HG03159 (cell line): Measurements from ENCODE around the gene GATA1.
"Not testable (repeated sequence)": the region's sequence is repeated elsewhere in the genome, so short reads cannot be mapped to it uniquely, and the experiment has no call there.

Experiments
- ATAC-seq: cut with Tn5 transposase; IDR thresholded peaks from one replicate; pipeline ENCODE4 v1.9.1; 2021; ENCODE audit warnings: mild to moderate bottlenecking, moderate library complexity; ENCODE audit not compliant: unreplicated experiment

GATA1 gene

DNA sequence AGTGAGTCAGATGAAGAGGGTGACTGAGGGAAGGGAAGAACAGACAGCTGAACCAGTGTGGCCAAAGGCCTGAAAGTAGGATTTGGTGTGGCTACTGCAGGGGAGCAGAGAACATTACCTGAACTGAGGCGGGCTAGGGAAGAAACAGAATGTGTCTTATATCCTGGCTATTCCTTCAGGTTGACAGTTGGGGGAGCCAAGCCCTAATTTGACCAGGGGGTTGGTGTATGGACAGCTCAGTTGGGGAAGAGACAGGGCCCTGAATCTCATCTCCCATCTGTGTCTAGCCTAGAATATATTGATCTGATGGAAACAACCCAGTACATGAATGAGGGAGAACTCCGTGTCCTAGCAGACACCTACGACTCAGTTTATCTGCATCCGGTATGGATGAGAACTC is 19.7 kb downstream of the GATA1 start:
- ATAC-seq: no peak

DNA sequence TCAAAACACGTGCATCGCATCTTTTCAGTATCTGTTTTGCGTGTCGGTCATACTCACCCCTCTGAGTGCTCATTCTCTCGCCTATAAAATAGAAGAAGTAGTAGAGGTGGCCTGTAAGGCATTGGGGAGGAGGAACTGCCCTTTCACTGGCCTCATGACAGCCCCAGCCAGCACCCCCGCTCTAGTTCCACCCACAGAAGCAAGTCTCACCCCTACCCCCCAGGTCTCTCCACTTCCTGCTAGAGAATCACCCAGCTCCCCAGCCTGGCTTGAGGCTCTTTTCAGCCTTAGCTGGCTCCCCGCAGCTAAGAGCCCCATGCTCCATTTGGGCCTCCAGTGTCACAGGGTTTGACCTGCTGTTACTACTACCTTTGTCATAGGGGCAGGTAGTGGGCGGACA is 27.3 kb downstream of the GATA1 start:
- ATAC-seq: no peak

DNA sequence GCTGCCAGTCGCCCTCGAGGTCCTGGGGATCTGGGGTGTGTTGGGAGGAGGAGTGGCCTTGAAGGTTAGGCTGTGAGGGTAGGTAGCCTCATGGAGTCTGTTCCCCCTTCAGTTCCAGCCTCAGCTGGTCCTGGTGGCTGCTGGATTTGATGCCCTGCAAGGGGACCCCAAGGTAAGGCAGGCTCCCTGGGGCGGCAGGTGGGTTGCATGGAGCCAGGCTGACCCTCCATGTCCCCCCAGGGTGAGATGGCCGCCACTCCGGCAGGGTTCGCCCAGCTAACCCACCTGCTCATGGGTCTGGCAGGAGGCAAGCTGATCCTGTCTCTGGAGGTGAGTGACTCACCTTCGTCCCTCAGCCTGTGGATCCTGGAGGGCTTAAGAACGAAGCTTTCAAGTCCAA is 28.3 kb downstream of the GATA1 start:
- no peak for ATAC-seq

DNA sequence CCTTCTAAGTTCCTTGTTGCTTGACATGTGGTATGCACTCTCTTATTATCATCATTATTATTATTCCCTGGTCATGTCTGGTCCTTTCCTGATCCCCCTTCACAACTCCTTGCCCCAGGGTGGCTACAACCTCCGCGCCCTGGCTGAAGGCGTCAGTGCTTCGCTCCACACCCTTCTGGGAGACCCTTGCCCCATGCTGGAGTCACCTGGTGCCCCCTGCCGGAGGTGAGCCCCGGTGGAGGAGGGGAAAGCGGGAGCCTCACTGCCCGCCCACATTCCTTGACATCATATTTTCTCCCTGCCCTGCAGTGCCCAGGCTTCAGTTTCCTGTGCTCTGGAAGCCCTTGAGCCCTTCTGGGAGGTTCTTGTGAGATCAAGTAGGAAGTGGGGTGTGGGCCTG is 28.9 kb downstream of the GATA1 start:
- ATAC-seq: no peak

DNA sequence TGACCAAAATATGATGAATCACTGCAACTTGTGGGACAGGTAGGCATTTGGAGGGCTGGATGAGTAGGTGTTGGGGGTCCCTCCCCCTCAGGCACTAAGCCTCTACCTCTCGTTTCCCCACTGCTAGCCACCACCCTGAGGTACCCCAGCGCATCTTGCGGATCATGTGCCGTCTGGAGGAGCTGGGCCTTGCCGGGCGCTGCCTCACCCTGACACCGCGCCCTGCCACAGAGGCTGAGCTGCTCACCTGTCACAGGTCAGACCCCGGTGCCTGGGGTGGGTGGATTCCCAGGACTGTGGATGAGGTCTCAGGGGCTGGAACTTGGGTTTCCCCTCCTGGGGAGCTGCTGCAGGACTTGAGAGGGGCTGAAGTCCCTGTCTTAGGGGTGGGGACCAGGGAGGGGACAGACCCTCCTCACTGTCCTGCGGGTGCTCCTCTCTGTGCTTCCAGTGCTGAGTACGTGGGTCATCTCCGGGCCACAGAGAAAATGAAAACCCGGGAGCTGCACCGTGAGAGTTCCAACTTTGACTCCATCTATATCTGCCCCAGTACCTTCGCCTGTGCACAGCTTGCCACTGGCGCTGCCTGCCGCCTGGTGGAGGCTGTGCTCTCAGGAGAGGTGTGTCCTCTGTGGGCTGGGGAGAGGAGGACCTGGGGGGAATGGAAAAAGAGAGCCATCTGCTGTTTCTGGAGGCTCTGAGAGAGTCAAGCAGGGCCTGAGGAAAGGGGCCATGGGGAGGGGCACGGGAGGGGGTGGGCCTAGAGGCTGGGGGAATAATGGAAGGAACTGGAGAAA is 29.8 kb downstream of the GATA1 start:
- no peak for ATAC-seq

DNA sequence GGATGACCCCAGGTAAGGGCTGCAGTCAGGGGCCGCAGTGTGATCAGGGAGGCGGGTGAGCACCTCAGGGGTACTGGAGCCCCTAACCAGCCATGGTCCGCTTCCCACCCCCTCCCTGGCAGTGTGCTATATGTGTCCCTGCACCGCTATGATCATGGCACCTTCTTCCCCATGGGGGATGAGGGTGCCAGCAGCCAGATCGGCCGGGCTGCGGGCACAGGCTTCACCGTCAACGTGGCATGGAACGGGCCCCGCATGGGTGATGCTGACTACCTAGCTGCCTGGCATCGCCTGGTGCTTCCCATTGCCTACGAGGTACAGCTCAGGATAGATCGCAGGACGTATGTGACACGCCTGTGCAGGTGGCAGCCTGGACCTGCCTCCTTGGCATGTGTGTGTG is 31.7 kb downstream of the GATA1 start:
- no peak for ATAC-seq

DNA sequence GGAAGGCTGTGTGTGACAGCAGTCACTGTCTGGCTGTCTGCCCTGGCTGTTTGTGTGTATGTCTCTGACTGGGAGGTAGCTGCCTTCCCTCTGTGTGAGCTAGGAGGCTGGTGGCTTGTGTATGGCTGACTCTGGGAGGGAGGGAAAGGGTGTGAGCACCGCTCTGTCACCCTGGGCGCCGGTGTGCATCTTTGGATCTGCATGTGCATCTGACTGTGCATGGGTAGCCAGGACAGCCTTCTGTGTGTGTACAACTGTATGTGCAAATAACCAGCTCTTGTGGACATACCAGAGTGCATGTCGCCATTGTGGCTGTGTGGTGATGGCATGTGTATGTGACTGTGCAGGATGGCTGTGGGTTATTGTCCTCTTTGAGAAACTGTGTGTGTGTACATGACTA is 32.5 kb downstream of the GATA1 start:
- no peak for ATAC-seq

DNA sequence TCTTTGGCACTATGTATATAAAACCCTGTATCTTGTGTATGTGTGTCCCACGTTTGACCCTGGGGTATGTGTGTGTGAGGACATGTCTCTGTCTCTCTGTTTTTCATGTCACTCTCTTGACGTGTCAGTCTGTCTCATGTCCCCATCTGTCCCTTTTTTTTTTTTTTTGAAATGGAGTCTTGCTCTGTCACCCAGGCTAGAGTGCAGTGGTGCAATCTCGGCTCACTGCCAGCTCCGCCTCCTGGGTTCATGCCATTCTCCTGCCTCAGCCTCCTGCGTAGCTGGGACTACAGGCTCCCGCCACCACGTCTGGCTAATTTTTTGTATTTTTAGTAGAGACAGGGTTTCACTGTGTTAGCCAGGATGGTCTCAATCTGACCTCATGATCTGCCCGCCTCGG is 33.0 kb downstream of the GATA1 start:
- ATAC-seq: not testable (repeated sequence)

DNA sequence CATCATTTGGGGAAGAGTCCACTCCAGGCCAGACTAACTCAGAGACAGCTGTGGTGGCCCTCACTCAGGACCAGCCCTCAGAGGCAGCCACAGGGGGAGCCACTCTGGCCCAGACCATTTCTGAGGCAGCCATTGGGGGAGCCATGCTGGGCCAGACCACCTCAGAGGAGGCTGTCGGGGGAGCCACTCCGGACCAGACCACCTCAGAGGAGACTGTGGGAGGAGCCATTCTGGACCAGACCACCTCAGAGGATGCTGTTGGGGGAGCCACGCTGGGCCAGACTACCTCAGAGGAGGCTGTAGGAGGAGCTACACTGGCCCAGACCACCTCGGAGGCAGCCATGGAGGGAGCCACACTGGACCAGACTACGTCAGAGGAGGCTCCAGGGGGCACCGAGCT is 36.7 kb downstream of the GATA1 start:
- ATAC-seq: no peak

DNA sequence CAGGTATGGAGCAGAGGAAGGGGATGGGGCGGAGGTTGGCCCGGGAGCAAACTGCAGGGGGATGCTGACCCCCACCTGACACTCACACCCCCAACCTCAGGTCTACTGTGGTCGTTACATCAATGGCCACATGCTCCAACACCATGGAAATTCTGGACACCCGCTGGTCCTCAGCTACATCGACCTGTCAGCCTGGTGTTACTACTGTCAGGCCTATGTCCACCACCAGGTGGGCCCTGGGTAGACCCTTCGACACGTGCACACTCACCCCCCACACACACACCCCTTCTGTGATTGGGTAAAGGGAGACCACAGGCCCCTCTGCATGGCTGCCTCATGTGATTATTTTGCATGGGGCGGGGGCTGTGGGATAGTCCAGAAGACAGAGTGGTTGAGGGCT is 37.7 kb downstream of the GATA1 start:
- ATAC-seq: no peak

DNA sequence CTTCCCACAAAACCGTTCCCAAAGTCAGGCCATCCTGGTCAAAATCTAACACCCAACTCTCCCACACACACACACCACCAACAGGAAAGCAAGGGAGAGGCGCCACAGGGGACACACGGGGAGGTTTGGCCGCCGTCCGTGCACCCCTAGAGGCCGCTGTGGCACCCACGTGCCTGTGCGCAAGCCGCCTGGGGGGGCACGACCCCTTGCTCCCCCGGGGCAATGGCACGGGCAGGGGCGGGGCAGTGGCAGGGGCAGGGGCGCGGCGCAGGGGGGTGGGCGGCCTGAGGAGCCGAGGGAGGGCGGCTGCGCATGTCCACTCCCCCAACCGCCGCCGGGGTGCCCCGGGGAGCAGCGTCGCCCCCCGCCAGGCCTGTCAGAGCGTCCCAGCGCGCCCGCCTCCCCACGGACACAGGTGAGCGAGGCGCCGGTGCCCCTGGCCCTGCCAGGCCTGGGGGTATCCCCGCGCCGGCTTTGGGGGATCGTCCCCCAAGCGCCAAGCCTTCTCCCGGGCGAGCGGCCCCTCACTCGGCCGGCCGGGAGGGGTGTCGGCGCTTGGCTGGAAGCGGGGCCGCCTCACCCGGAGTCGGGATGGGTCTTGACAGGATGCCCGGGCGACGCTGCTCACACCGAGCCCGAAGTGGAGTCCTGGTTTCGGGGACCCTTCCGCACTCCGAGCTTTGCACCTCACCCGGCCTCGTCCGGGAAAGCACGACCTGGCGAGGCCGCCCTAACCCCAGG is 39.9 kb downstream of the GATA1 start, which contains the start of gene ERAS:
Gene ERAS, plus strand, starts transcription at position 379 of the 741 bp plus-strand sequence. CDS start 2,611 bp downstream, outside the sequence.
- no peak for ATAC-seq

DNA sequence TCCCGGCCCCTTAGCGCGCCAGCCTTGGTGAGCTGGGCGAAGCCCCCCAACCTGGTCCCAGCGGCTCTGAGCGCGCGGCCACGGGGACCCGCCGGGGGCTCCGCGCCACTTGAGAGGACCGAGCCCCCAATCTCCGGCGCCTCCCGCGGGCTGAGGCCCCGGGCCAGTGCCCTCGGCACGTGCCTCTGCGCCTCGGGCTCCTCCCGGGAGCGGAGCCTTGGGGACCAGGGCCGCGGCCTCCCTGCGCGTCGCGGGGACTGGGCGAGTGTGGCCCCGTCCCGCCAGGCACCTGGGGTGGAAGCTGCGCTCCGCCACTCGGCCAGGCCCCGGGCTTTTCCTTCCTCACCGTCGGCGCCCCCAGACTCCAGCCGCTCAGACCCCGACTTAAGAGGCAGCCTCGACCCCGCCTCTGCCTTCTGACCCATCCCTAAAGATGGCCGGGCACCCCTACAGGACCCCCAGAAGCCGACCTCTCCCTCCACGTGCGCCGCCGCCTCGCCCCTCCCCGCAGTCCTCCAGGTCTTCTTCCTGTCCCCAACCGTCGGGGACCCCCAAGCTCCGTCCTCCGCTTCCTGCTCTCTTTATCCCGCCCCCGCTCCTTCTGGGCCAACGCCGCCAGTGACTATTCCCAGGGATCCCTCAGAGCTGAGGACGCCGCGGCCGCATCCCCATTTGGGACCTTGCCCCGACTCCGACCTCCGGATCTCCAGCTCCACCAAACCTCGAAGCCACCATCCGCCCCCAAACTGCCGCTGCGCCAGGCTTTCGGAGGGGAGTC is 40.7 kb downstream of the GATA1 start:
- no peak for ATAC-seq

DNA sequence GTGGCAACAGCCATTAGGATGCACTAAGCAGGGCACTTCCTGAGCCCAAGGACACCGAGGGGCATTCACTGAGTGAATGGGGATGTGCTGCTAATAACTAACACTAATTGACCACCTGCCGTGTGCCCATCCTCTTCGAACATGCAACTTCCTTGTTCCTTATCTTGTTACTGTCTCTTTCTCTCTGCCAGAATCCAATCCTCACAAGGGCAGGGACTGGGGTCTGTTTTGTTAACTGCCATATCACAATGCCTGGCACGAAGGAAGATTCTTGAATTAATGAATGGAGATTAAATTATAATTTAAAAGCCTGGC is 41.2 kb downstream of the GATA1 start:
- no peak for ATAC-seq

DNA sequence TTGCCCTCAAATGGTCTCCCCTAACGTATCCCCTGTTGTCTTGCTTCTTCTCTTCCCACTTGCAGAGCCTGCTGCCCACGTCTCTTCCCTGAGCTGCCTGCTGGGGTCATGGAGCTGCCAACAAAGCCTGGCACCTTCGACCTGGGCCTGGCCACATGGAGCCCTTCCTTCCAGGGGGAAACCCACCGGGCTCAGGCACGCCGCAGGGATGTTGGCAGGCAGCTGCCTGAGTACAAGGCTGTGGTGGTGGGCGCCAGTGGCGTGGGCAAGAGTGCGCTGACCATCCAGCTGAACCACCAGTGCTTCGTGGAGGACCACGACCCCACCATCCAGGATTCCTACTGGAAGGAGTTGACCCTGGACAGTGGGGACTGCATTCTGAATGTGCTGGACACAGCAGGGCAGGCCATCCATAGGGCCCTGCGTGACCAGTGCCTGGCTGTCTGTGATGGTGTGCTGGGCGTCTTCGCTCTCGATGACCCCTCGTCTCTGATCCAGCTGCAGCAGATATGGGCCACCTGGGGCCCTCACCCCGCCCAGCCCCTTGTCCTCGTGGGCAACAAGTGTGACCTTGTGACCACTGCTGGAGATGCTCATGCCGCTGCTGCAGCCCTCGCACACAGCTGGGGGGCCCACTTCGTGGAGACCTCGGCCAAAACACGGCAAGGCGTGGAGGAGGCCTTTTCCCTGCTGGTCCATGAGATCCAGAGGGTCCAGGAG is 42.8 kb downstream of the GATA1 start:
- ATAC-seq: no peak

DNA sequence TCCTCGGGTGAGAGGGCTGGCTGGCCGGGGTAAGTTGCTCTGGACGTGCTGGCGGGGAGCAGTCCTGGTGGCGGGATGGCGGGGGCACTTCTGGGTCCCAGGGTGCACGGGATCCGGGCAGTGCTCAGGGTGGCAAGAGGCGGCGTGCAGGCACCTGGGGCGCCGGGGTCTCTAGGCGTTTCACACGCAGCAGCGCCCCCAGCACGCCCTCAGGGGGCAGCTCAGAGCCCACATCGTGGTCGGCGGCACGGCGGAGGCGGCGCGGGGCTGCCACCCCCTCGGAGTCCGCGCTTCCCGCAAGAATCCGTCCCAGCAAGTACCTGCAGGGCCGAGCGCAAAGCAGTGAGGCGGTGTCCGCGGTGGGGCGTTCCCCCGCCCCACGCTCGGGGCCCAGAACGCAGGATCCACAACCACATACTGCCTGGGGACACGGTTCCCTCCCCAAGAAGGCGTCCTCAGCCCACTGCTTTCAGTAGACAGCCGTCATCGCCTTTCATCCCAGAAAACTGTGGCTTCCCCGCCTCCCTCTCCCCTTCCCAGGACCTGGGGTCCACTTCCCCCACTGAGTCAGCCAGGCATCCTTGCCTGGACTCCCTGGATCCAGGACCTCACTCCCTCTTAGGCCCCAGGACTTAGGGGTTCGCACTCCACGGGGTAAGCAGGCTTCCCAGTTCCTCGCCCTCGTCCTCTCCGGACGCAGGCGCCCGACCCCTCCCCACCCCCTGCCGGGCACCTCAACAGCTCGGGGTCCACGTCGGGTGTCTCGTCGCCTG is 44.9 kb downstream of the GATA1 start:
- no peak for ATAC-seq

DNA sequence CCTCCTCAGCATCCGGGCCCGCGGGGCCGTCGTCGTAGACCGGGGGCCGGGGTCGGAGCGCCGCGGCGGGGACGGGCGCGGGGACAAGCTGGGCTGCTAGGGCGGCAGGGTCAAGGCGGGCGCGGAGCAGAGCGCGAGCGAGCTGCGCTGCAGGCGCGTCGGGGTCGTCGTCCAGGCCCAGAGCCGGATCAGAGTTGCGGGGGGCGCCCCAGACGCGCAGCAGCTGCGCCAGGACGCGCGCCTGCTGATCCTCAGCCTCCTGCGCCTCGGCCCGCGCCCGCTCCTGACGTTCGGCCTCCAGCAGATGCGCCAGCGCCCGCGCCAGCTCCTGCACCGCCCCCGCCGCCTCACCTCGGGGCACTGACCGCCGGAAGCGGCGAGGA is 45.5 kb downstream of the GATA1 start:
- no peak for ATAC-seq

DNA sequence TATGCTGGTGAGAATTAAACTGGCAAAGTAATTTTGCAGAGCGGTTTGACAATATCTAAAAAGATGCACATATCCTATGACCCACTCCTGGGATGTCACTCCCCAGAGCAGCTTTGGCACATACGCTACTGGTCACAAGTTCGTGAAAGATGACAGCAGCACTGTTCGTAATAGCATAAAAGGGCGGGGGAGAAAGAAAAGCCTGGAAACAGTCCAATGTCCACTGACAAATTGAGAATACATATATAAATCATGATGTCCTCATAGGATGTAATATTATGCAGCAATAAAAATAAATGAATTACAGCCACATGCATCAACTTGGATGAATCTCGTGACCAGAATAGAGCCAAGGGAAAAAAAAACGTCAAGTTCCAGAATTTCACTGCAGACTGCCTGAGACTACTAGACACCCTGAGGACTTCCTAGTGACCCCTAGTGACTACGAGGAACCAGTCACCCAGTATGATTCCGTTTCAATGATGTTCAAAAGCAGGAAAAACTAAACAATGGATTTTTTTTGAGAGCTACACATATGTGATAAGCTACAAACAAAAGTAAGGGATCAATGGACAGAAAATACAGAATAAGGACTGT is 47.2 kb downstream of the GATA1 start:
- no peak for ATAC-seq

DNA sequence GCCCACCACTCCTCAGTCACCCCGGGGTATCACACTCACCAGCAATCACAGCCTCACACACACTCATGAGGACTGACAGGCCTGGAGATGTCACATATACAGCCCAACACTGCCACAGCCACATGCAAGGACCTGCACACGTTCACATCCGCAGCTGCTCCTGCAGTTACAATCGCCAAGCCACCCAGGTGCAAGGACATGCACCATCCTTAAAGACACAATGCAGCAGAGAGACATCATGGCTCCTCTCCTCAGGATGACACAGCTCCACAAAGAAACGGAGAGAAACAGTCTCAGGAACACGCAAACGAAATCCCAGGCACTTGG is 48.0 kb downstream of the GATA1 start:
- no peak for ATAC-seq

DNA sequence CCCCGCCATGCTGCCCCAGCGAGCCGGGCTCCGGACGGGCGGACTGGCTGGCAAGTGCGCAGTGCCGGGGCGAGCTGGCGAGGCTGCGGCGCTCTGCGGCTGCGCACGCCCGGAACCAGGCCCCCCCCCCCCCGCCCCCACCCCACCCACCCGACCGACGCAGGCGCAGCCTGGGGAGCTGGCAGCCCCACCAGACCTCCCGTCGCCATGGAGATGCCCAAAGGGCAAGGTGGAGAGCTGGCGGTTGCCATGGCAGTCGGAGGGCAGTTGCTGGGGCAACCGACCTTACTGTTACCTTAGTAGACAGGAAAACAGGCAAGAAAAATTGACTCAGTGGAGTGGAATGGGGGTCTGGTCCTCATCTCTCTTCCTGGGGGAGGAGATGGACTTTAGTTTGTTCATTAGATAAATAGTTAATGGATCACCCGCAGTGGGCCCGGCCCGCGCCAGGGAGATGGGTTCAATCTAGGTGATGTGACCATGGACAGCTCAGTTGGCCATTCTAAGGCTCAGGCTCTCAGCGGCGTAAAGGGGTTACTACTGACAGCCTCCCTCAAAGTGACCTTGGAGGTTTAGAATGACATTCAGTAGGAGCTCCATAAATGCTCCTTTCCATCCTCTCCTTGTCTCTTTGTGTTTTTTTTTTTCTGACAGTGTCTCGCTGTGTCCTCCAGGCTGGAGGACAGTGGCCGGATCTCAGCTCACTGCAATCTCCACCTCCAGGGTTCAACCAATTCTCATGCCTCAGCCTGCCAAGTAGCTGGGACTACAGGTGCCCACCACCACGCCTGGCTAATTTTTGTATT is 49.3 kb downstream of the GATA1 start, which contains the start of gene PCSK1N:
Gene PCSK1N, minus strand, starts transcription at position 87 of the 806 bp plus-strand sequence. Its CDS starts 78 bp downstream, at position 9.
- ATAC-seq: no peak
